Sigmoid colon (tissue), 7 donors: Measurements from ENCODE around the gene GNPDA1. TPM values are rescaled to one million over a fixed set of nuclear protein-coding genes. Genes with fewer than 3 reads are reported as not detected.
A peak's percentile ranks its signal among the peaks of the same experiment; 100 is the strongest.

Source experiments
- DNase-seq: peaks from one replicate; pipeline ENCODE4 v3.0.0-alpha.2; 2019
- H3K27ac ChIP-seq, 4 donors: fragments of 200-600 bp; sonication (generic); one replicate each; pipeline ENCODE4 v1.5.1; 2016 to 2019; ENCODE audit warnings: mild to moderate bottlenecking in 1 of 4
- H3K27me3 ChIP-seq, 3 donors: fragments of 200-600 bp; sonication (generic); one replicate each; pipeline ENCODE4 v1.5.1; 2019; ENCODE audit warnings: mild to moderate bottlenecking in 1 of 3
- H3K36me3 ChIP-seq, 4 donors: fragments of 200-600 bp; sonication (generic); one replicate each; pipeline ENCODE4 v1.5.1; 2016 to 2019
- H3K4me1 ChIP-seq, 4 donors: fragments of 200-600 bp; sonication (generic); one replicate each; pipeline ENCODE4 v1.5.1; 2017 to 2019
- H3K4me3 ChIP-seq, 4 donors: fragments of 200-600 bp; sonication (generic); one replicate each; pipeline ENCODE4 v1.5.1; 2017 to 2019; ENCODE audit warnings: mild to moderate bottlenecking in 2 of 4, moderate library complexity in 1 of 4
- H3K9me3 ChIP-seq, 4 donors: fragments of 200-600 bp in 3 of 4; sonication (generic) in 3 of 4; one replicate each; pipeline versions ENCODE4 v1.5.1 to v1.6.1; 2013 to 2019
- CTCF ChIP-seq, 4 experiments: fragments of 450-650 bp in 3 of 4; fragments of 200-600 bp in 1 of 4; IDR thresholded peaks; one replicate each; pipeline ENCODE4 v1.5.1; 2016 to 2019; ENCODE audit warnings: antibody characterized with exemption in 4 of 4, mild to moderate bottlenecking in 3 of 4, moderate library complexity in 2 of 4
- EP300 ChIP-seq, 4 donors: sonication (generic); formaldehyde crosslinking; IDR thresholded peaks; one replicate each; pipeline ENCODE4 v1.6.1; 2017; ENCODE audit warnings: antibody characterized with exemption in 4 of 4
- POLR2A ChIP-seq, 2 donors: fragments of 450-650 bp; IDR thresholded peaks; one replicate each; pipeline ENCODE4 v1.6.1; 2016; ENCODE audit warnings: antibody characterized with exemption in 2 of 2, mild to moderate bottlenecking in 2 of 2, moderate library complexity in 2 of 2
- POLR2AphosphoS5 ChIP-seq, 4 donors: sonication (generic); formaldehyde crosslinking; IDR thresholded peaks; one replicate each; pipeline ENCODE4 v1.6.1; 2017; ENCODE audit warnings: antibody characterized with exemption in 4 of 4
- WGBS, 2 donors: extraction: QIAGEN DNeasy Blood & Tissue Kit; methylation state at CpG; one replicate each; pipeline ENCODE4 v1.1.7; 2013; 5-methylcytosine and 5-hydroxymethylcytosine counted together
- intact Hi-C: fragments of 100-400 bp; cut with DNase I; formaldehyde crosslinking; loops from one replicate; pipeline ENCODE4 v1.15.1; 2023
- polyA plus RNA-seq, 3 donors: library from polyadenylated mRNA; stranded (reverse); fragments of 200-250 nt; gene quantifications; one replicate each; pipeline ENCODE4 v1.2.3, GENCODE V29; 2013
- total RNA-seq, 4 donors: library from RNA; depleted of rRNA; stranded (reverse); fragments of >200 nt; gene quantifications; one replicate each; pipeline ENCODE4 v1.1.0, GENCODE V29; 2016
- donor health status: healthy with polysubstance abuse.
- donor health status: Bipolar disorder and iron deficiency.
- donor health status: healthy.

GNPDA1 gene
- total and polyA plus RNA-seq, 7 donors: 18.6 to 58.1 (median 25.4) TPM

DNA sequence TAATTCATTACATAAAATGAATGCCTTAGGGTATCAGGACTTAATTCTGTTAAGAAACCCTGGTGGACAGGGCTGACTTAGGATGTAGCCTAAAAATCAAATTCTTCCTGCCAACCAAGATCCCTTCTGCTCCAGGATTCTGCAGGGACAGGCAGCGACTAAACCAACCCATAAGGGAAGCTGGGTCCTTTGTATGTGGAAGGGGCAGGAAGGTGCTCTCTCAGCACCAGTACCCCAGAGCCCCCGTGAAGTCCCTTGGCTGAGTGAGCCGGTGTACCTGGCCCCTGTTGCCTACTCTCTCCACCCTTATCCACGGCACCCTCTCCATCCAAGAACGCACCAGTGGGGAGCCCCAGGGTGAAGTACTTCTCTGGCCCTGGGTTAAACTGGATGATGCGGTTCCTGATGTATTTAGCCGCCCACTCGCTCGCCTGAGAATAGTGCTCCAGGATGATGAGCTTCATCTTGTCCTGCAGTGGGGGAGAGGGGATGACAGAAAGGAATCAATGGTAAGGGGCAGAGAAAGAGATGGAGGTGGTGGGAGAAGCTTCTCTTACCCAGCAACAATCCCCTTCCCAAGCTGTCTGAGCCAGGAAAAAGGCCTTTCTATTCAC, 1.1 kb downstream of the GNPDA1 start:
- no peak for DNase-seq
- Histone ChIP-seq H3K4me3 (peak overlapping the region in 3 of 4 donors; percentile 71 to 83 (median 78)), H3K27ac (peak overlapping the region; percentile 83 to 87 (median 86)), H3K36me3 (peaks cover 0 to 31% (median 1%) of the 10 kb centered on the region in 4 donors), H3K4me1 (peaks cover 0 to 29% (median 18%) of the 10 kb centered on the region in 4 donors), H3K27me3 (no peaks in the 10 kb centered on the region), H3K9me3 (no peaks in the 10 kb centered on the region)
- 93 to 96% methylated on average over 9 of the region's 9 CpGs for WGBS, 2 donors
- TF ChIP-seq CTCF (IDR thresholded peaks at IDR 0.05) (no peak), POLR2AphosphoS5 (IDR thresholded peaks at IDR 0.05) (no peak), POLR2A (IDR thresholded peaks at IDR 0.05) (no peak), EP300 (IDR thresholded peaks at IDR 0.05) (no peak)
- intact Hi-C loops: loop anchor here (2.0 to 10.0 kb wide), 4 partner anchors 43 to 343 kb away; partner anchors contain the start of genes NDFIP1 and RNF14

- Histone ChIP-seq H3K9me3 (no peaks in the 10 kb centered on the region), H3K36me3 (peaks cover 0 to 49% (median 5%) of the 10 kb centered on the region in 4 donors), H3K27ac (no peak overlapping the region), H3K27me3 (no peaks in the 10 kb centered on the region), H3K4me3 (no peak overlapping the region), H3K4me1 (peaks cover 0 to 26% (median 16%) of the 10 kb centered on the region in 4 donors)
- DNase-seq: no peak
- WGBS, 2 donors: 92 to 95% methylated on average over 4 of the region's 4 CpGs
- TF ChIP-seq CTCF (IDR thresholded peaks at IDR 0.05) (no peak), EP300 (IDR thresholded peaks at IDR 0.05) (no peak), POLR2AphosphoS5 (IDR thresholded peaks at IDR 0.05) (no peak), POLR2A (IDR thresholded peaks at IDR 0.05) (no peak)
- intact Hi-C loops: loop anchor here (5.0 to 10.0 kb wide), 2 partner anchors 132 to 345 kb away; no protein-coding TSS in a partner anchor
Observed at GRCh38 chr5:142009886-142010285, 2.9 kb downstream of the GNPDA1 start.

GRCh38 chr5:142008813-142009212, 4.0 kb downstream of the GNPDA1 start:
- Histone ChIP-seq H3K4me1 (peaks cover 0 to 19% (median 16%) of the 10 kb centered on the region in 4 donors), H3K36me3 (peaks cover 0 to 60% (median 9%) of the 10 kb centered on the region in 4 donors), H3K9me3 (no peaks in the 10 kb centered on the region), H3K4me3 (no peak overlapping the region), H3K27me3 (no peaks in the 10 kb centered on the region), H3K27ac (no peak overlapping the region)
- TF ChIP-seq POLR2AphosphoS5 (IDR thresholded peaks at IDR 0.05) (no peak), EP300 (IDR thresholded peaks at IDR 0.05) (no peak), CTCF (IDR thresholded peaks at IDR 0.05) (no peak), POLR2A (IDR thresholded peaks at IDR 0.05) (no peak)
- no peak for DNase-seq
- intact Hi-C loops: no loop called here

GRCh38 chr5:142007237-142007544, 5.6 kb downstream of the GNPDA1 start:
- DNase-seq: no peak
- Histone ChIP-seq H3K36me3 (peaks cover 0 to 76% (median 20%) of the 10 kb centered on the region in 4 donors), H3K27me3 (no peaks in the 10 kb centered on the region), H3K4me1 (peaks cover 0 to 10% (median 8%) of the 10 kb centered on the region in 4 donors), H3K27ac (no peak overlapping the region), H3K9me3 (no peaks in the 10 kb centered on the region), H3K4me3 (no peak overlapping the region)
- no peak for TF ChIP-seq CTCF (IDR thresholded peaks at IDR 0.05)
- TF ChIP-seq EP300 (IDR thresholded peaks at IDR 0.05): no peak
- TF ChIP-seq POLR2AphosphoS5 (IDR thresholded peaks at IDR 0.05): no peak
- no peak for TF ChIP-seq POLR2A (IDR thresholded peaks at IDR 0.05)
- WGBS, 2 donors: 79 to 86% methylated on average over 1 of the region's 1 CpG
- intact Hi-C loops: no loop called here
